KG1 (cell line): ENCODE data around the gene RCN2.
"Not testable (repeated sequence)": the region's sequence is repeated elsewhere in the genome, so short reads cannot be mapped to it uniquely, and the experiment has no call there.

Experiments used
- DNase-seq: peaks from one replicate; lab custom pipeline; 2025; lab: John Stamatoyannopoulos, UW

RCN2 gene, protein sequence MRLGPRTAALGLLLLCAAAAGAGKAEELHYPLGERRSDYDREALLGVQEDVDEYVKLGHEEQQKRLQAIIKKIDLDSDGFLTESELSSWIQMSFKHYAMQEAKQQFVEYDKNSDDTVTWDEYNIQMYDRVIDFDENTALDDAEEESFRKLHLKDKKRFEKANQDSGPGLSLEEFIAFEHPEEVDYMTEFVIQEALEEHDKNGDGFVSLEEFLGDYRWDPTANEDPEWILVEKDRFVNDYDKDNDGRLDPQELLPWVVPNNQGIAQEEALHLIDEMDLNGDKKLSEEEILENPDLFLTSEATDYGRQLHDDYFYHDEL

DNA sequence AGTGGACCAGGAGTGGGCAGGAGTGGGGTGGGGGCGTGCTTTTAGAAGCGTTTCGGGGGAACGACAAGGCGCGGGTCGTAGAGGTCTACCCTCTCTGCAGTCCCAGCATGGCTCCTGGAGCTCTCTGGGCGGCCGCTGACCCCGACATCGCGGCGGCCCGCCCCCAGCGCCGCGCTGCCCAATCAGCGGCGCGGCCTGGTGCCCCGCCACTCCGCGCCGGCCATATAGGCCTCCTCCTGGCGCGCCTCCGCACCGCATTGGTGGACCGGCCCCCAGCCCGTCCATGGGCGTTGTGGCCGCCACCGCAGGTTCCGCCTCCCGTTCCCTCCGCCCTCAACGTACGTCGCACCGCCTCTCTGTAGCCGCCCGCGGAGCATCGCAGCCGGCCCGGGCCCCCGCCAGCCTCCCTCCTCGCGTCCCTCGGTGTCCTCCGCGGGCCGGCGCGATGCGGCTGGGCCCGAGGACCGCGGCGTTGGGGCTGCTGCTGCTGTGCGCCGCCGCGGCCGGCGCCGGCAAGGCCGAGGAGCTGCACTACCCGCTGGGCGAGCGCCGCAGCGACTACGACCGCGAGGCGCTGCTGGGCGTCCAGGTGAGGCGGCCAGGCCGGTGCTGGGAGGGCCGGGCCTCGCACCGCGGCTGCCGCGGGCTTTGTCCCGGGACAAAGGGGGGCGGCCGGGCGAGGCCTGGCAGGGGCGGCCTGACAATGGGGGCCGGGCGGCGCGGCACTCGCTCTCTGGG is at the start of gene RCN2:
Gene RCN2, plus strand, starts transcription at position 353 of the 738 bp plus-strand sequence. Its CDS starts 93 bp downstream, at position 446.
- DNase-seq = peak; percentile 89

DNA sequence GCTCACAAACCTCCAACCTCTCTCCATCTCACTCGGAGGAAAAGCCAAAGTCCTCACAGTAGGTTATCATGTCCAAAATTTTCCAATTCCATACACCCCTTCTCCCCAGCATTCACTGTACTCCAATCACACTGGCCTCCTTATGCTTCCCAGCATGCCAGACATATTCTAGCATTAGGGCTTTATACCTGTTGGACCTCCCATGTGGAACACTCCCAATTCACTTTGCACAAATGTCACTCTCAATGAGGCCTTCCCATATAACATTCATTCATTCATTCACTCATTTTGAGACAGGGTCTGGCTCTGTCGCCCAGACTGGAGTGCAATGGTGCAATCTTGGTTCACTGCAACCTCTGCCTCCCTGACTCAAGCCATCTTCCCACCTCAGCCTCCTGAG is 46.3 kb upstream of the RCN2 start:
- no peak for DNase-seq

DNA sequence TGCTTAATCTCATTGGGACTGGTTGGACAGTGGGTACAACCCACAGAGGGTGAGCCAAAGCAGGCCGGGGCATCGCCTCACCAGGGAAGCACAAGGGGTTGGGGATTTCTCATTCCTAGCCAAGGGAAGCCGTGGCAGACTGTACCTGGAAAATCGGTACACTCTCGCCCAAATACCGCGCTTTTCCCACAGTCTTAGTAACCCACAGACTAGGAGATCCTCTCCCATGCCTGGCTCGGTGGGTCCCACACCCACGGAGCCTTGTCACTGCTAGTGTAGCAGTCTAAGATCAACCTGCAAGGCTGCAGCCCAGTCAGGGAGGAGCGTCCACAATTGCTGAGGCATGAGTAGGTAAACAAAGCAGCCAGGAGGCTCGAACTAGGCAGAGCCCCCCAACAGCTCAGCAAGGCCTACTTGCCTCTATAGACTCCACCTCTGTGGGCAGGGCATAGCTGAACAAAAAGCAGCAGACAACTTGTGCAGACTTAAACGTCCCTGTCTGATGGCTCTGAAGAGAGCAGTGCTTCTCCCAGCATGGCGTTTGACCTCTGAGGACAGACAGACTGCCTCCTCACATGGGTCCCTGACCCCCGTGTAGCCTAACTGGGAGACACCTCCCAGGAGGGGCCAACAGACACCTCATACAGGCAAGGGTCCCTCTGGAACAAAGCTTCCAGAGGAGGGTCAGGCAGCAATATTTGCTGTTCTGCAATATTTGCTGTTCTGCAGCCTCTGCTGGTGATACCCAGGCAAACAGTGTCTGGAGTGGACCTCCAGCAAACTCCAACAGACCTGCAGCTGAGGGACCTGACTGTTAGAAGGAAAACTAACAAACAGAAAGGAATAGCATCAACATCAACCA is 44.0 kb upstream of the RCN2 start:
- DNase-seq = not testable (repeated sequence)

DNA sequence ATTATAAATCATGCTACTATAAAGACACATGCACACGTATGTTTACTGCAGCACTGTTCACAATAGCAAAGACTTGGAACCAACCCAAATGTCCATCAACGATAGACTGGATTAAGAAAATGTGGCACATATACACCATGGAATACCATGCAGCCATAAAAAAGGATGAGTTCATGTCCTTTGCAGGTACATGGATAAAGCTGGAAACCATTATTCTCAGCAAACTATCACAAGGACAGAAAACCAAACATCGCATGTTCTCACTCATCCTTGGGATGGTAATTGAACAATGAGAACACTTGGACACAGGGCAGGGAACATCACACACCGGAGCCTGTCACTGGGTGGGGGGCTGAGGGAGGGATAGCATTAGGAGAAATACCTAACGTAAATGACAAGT is 38.7 kb upstream of the RCN2 start:
- DNase-seq = not testable (repeated sequence)

DNA sequence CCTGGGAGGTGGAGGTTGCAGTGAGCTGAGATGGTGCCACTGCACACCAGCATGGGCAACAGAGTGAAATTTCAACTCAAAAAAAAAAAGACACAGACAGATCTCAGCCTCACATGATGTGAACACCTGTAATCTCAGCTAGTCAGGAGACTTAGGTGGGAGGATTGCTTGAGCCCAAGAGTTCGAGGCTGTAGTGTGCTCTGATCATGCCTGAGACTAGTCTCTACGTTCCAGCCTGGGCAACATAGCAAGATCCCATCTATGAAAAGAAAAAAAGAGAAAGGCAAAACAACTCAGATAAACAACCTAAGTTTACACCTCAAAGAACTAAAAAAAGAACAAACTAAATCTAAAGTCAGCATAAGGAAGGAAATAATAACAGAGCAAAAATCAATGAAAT is 37.4 kb upstream of the RCN2 start:
- DNase-seq = no peak

DNA sequence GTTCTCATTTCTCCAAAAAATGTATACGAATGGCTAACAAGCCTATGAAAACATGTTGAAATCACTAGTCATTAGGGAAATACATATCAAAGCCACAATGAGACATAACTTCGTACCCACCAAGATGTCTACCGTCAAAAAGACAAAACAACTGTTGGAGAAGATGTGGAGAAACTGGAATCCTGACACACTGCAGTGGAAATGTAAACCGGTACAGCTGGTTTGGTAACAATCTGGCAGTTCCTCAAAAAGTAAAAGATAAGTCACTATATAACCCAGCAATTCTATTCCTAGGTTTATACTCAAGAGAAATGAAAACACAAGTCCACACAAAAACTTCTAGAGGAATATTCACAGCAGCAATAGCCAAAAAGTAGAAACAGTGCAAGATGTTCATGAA is 33.4 kb upstream of the RCN2 start:
- DNase-seq = no peak

DNA sequence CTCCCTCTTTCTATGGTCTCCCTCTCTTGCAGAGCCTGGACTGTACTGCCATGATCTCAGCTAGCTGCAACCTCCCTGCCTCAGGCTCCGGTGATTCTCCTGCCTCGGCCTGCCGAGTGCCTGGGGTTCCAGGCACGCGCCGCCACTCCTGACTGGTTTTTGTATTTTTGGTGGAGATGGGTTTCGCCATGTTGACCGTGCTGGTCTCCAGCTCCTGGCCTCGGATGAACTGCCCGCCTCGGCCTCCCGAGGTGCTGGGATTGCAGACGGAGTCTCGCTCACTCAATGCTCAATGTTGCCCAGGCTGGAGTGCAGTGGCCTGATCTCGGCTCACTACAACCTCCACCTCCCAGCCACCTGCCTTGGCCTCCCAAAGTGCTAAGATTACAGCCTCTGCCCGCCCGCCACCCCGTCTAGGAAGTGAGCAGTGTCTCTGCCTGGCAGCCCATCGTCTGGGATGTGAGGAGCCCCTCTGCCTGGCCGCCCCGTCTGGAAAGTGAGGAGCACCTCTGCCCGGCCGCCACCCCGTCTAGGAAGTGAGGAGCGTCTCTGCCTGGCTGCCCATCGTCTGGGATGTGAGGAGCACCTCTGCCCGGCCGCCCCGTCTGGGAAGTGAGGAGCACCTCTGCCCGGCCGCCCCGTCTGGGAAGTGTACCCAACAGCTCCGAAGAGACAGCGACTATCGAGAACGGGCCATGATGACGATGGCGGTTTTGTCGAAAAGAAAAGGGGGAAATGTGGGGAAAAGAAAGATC is 32.2 kb upstream of the RCN2 start:
- DNase-seq = not testable (repeated sequence)

DNA sequence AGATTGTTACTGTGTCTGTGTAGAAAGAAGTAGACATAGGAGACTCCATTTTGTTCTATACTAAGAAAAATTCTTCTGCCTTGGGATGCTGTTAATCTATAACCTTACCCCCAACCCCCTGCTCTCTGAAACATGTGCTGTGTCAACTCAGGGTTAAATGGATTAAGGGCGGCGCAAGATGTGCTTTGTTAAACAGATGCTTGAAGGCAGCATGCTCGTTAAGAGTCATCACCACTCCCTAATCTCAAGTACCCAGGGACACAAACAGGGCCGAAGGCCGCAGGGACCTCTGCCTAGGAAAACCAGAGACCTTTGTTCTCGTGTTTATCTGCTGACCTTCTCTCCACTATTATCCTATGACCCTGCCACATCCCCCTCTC is 31.6 kb upstream of the RCN2 start:
- not testable (repeated sequence) for DNase-seq

DNA sequence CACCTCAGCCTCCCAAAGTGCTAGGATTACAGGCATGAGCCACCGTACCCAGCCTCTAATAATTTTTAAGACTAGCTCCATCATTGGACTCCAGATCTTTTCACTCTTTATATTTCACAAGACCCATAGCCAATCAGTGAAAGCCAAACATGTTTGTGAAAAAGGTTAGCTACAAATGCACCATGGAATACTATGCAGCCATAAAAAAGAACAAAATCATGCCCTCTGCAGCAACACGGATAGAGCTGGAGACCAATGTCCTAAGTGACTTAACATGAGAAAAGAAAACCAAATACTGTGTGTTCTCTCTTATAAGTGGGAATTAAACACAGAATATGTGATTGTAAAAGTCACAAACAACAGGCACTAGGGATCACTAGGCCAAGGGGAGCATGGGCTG is 29.6 kb upstream of the RCN2 start:
- DNase-seq = no peak

DNA sequence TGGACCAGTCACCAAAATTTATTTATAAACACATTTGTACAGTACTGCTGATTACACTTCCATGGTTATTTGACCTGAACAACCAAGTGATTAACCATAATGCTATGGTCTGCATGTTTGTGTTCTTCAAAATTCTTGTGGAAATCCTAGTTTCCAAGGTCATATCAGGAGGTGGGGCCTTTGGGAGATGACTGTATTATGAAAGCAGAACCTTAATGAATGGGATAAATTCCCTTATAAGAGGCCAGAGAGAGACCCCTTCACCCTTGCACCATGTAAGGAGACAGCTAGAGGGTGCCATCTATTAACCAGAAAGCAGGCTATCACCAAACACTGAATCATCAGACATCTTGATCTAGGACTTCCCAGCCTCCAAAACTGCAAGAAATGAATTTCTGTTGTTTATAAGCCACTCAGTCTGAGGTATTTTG is 28.3 kb upstream of the RCN2 start:
- peak; percentile 13 for DNase-seq

DNA sequence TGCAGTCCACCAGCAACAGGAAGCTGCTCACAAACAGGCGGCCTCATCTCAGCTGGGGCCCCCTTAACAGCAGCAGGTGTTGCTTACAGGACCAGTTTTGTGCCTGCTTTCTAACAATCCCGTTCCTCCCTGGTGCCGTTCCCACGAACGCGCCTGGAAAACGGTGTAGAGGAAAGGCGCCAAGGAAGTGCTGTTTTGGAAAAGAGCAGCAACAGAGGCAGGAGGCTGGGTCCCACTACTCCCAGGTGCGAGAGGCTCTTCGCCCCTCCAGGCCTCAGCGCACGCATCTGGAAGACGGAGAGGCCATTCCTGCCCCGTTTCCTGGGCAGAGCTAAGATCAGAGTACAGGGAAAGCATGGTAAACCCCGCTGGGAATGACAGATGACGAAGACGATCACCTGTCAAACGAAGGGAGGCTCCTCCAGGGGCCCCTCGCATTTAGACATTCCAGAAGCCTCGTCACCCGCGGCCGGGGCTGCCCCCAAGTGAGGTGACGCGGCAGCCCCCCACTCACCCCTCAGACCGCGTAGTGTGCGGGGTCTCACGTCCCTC is 27.0 kb upstream of the RCN2 start:
- no peak for DNase-seq

DNA sequence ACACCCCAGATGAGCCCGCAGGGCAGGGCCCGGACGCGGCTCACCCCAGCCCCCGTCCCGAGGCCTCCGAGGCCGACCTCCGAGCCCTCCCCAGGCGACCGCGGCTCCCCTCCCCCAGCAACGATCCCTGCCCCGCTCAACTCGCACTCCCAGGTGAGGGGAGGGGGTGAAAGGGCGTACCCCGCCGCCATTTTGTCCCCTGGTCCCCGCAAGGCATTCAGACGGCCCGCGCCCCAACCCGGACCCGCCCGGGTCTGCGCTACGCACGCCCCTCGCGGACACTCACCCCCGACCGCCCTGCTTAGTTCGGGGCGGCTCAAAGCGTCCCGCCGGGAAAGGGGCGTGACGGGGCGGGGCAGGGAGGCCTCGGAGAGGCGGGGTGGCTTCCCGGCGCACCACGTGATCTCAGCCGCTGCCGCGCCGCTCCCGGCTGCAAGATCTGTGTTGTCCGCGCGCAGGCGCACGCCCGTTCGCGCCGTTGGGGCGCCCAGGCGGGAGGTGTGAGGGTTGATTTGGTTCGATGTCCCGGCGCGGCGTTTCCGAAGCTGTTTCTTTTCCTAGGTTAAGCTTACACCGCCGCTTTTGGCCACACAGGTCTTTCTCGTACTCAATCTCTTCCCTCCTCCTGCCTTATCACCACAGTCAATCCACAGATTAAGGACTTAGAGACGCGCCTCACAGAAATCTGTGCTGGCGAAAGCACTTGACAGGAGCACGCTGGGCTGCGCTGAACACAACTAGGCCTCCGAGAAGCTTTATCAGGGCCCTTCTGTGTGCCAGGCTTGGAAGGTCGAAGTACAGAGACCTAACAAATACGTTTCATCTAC is 26.3 kb upstream of the RCN2 start, which contains the start of gene SCAPER:
Gene SCAPER, minus strand, starts transcription at position 328 of the 827 bp plus-strand sequence. CDS start 21,523 bp downstream, outside the sequence.
- peak; percentile 84 for DNase-seq

DNA sequence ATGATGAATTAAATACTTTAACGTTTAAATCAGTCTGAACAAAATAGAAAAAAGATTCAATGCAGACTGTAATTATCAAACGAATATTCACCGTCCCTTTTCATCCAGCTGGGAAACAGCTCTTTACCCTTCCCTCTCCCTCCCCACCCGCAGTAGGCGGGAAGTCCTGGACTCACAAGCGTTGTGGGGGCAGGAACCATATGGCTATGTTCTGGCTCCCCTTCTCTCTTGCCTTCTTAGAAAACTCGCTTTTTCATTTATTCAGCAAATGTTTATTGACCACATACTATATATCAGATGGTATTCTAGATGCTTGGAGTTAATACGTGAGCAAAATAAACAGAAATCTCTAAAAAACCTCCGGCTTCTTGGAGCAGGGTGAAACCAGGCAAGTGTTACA is 25.7 kb upstream of the RCN2 start:
- no peak for DNase-seq

DNA sequence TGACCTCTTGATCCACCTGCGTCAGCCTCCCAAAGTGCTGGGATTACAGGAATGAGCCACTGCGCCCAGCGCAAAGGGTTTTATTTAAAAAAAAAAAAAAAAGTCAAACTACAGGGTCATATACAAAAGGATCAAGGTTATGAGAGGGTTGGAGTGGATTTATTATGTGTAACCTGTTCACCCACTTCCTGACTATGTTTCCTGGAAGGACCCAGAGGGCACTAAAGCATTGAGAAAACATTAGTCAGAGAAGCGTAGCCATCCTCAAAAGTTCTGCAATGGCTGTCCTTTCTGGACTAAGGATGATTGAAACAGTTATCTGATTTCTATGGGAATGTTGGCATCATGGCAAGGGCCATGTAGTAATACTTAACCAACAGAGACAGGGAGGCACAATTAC is 19.1 kb upstream of the RCN2 start:
- DNase-seq = no peak

DNA sequence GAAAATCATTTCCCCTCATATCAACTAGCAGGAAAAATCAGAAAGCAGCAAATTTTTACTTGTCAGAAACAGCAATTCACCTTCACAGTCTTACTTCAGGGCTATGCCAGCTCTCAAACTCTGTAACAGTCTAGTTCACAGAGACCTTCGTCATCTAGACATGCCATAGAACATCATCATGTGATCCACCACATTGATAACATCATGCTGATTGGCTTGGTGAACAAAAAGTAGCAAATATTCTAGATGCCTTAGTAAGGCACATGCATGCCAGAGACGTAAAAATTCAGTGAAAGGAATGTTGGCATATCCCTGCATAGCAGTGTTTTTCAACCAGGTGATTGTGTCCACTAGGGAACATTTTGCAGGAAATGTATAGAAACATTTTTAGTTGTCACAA is 17.8 kb upstream of the RCN2 start:
- no peak for DNase-seq

DNA sequence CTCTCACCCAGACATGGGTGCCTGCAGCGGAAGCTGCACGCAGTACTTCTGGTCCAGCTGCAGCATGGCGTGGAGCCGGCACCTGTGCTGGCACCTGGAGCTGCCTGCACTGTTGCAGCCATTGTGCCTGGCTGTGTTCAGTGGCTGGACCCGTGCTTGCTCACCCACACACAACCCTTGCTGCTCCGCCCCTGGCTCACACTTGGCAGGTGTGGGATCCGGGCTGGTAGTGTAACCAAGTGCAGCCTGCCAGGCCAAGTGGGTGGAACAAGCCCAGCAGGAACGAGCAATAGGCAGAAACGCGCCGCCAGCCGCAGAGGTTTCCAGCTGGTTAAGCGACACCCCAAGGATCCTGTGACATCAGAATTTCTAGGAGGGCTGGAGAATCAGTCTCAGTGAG is 15.2 kb upstream of the RCN2 start:
- DNase-seq = no peak

DNA sequence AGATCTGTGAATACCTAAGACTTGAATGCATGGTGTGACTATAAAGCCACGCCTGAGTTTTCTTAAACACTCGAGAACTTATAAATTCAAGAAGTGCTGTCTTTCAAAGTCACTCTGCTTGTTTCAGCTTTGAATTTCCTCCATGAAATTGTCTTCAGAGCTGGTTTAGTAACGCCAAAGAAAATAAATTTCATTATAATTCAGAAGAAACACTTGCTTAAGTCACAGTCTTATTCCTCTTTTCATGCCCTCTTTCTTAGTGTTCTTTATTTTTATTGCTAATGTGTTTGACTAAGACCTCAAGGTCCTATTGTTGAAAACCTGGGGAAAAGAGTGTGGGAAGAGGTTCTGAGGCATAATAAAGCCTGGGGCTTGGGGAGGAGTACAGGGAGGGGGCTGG is 3.3 kb upstream of the RCN2 start:
- DNase-seq = no peak

DNA sequence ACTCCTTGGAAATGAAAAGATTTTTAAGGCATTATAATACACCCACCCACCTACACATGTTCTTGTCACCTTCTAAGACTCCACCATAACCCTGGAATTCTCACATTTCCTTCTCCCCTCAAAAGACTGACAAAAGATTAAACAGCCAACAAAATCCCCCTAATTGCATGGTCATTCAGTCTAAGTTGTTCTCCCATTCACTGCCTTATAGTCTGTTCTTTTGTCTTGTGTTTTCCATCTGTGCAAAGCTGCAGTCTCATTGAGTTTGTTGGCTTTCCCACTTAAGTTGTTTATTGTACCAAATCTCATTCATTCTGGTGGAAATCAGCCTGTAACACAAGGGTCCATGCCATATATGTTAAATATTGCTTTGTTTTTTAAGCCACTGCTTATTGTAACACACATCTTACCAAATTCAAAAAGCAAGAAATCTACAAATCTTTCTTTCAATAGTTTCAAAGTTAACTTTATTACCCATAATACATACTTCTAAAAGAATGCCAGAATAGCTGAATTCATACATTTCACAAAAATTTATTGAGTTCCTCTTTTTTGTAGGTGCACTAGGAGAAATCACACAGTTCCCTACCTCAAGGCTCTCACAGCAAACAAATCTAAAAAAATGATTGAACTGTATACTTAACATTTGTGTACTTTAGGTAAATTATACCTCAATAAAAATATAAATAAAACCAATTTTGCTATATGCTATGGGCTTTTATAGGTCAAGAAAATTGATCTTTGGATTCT is 2.4 kb upstream of the RCN2 start:
- DNase-seq = no peak

DNA sequence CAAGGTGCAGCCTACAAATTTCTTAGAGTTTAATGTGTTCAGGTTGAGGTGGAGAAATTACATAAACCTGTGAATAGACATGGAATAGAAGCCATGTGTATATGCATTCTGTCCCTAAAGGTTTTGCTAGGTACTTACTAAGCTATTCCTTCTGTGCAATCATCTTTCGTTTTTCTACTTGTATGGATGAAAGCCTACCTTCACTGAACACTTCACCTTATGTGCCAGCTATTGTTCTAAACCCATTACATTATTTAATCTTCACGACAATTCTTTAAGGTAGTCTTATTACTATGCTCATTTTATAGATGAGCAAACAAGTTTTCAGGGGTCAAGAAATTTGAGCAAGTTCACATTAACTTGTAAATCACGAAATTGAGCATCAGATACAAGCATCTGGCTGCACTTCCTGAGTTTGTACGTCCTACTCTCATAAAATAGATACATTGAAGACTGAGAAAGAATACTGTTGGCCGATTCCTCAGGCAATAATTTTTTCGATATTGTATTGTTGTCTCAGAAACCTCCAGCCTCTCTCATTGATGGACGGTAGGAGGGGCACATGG is 635 bp upstream of the RCN2 start:
- DNase-seq = peak; percentile 53
